HG02938 (cell line): ENCODE measurements around the gene HOXB5.
A peak's percentile ranks its signal among the peaks of the same experiment; 100 is the strongest.

Experiments
- ATAC-seq: cut with Tn5 transposase; IDR thresholded peaks from one replicate; pipeline ENCODE4 v1.9.1; 2021; ENCODE audit warnings: mild to moderate bottlenecking, moderate library complexity; ENCODE audit not compliant: unreplicated experiment

HOXB5 gene

GRCh38 chr17:48592057-48592514, 1.5 kb downstream of the HOXB5 start:
- ATAC-seq = no peak

DNA sequence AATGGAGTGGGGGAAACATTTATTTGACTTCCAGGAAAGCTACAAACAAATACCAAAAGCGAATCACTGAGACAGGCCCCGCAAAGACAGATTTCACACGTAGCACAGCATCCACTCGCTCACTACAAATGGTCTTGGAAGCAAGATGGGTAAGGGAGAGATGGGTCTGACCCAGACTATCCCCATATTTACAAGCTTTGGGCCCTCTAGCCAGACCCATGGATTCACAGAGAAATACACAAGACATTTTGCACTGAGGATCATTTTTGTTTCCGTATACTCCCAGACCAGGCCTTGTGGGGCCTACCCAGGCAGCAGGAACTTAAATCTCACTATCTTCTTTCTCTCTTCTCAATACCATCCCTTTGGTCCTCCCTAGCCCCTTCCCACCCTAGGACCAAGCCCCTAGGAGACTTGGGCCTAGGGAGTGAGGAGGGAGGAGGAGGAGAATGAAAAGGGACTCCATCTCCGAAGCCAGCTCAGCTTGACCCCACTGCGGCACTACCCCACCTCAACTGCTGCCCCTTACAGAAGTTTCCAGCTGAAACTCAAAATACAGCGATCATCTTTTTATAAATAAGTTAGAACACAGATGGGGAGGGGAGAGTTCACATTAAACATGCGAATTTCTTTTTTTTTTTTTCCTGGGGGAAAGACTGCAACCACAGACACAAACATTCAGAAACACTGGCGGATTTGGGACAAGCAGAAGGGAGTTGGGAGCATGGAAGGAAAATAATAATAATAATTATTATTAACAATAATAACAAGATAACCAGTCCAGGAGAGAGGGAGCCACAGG, 2.1 kb downstream of the HOXB5 start:
- no peak for ATAC-seq

DNA sequence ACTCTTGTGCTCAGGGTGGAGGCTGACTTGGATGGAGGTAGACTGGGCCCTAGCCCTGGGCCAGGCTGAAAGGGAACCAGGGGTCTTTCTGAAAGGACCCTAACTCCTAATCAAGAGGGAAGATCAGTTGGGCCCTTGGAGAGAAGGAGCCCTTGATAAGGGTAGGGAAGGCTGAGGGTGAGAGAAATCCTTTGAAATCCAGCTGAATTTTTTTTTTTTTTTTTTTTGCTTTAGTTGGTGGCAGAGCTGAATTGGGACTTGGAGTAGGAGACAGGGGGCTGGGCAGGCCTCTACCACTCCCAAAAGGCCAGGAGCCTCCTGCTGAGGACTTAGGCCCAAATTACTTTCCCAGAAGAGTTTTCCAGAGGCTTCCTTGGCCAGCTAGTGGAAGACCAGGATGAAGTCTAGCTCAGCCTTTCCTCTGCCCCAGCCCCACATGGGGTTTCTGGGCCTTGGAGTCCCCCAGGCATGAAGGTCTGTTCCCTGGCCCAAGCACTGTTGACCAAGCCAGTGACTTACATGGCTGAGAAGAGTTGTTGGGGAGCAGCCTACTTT, 2.9 kb downstream of the HOXB5 start:
- no peak for ATAC-seq

GRCh38 chr17:48589831-48590606, 3.6 kb downstream of the HOXB5 start, which contains the start of gene HOXB3:
HOXB3 (minus strand) TSS chr17:48590241; CDS start chr17:48552474, 37,767 bp downstream.
- no peak for ATAC-seq

DNA sequence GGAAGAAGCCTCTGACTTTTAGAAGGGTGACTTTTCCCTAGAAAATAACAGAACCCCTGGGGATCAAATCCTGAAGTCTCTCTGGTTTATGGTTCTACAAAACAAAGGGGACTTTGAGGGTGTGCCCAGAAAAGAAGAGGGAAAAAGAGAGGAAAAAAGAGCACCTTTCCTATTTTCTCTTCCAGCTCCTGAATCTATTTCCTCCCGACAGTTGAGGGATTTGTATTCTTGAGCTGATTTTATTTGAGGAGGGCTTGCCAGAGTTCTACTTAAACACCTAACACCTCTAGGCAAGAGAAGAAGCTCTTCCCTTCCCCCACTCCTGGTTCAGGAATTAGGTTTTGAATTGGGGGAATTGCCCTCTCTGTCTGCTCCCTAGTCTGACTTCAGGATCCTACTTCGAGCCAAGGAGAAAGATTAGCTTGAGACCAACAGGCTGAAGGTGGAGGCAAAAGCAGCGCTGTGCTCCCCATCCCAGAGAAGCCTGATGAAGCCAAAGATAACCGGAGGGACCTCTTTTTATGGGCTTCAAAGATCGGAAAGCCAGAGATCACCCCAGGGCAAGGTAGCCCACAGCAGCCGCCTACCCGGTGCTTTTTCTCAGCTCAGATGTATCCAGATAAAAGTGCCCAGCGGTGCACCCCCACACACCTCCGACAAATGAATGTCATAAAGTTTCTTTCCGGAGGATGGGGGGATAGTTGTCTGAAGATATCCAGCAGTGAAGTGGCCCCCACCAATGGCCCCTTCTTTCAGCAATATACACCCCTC, 4.3 kb downstream of the HOXB5 start:
- ATAC-seq = no peak

DNA sequence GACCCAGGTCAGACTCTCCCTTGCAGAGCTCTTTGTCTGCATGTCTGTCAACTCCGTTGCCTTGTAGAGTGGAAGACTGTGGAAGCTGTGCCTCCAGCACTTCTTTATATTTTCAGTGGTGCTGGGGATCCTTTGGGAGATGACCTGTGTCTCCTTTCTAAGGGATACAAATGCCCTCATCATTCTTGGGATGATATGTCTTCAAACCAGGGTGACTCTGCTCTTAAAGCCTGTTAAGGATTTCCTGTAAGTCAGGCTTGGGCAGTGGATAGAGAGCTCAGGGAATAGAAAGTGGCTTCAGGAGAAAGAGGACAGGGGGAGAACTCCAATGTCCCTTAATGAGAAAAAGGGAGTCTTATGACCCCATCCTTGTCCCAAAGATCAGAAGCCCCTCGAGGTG, 5.1 kb downstream of the HOXB5 start:
- no peak for ATAC-seq

- ATAC-seq = no peak
These were observed 5.5 kb downstream of the HOXB5 start for GRCh38 chr17:48588074-48588415.

DNA sequence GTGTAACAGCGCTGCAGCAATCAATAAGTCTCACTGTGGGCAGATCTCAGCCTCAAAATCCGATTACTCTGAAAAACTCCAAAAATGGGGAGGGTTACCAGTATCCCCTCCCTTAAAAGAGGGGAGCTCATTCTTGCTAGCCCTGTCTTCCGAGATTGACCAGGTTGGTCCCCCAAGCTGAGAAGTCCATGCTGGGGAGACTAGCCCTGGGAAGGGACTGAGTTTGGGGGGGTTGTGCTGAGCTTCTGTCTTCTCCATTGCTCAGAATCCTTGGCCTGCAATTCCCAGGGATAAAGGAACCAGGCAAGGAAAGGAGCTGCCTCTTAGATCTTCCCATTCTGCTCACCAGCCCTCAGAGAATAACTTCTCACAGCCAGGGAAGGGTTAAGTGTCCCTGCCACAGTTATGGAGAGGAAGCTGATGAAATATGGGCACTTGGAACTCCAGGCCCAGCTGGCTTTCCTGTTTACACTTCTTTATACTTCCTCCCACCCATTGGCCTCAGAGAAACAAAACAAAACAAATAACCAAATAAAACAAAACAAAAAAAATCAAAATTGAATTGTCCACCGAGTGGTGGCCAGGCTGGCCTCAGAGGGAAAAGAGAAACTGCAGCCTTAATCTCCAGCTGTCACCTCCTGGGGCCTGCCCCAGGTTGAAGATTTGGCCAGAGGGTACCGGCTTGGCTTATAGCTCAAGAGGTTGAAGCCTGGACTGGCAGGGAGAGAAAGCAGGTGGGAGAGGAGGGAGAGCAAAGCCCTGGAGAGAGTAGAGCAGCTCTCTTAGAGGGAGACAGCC, 6.1 kb downstream of the HOXB5 start:
- ATAC-seq = no peak

DNA sequence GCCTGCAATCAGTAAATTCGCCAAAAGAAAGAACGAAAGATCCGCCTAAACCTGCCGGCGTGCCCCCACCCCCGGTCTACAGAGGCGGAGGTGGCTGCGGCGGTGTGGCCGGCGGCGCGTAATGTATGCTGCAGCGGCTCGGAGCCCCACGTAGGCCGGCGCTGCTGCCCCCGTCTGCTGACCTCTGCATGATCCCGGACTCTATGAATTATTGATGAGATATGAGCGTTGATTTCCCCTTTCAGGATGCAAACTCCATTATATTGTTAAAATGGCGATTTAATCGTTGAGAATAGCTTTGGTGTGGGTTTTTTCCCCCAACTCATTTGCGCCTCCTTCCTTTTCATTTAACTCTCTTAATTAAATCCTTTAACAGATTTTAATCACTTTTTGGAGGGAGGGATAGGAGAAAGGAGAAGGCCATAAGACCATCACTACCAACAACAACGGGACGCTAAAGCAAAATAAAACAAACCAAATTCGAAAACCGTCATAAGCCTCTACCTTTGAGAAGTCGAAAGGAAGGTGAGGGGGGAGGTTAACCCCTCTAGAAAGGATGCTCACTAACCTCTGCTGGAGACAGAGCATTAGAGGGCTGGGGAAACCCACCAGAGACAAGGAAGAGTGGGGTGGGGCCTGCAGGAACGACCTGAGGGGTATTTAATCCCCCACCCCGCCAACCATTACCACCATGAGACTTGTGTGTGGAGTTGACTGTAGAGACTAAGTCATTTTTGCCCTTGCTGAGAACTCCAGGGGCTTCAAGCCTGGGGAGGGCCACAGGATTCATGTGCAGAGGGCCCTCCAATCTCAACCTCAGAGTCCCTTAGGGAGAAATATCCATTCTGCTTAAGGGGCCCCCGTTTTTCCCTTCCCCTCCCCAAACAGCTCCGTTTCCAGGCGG, 7.0 kb downstream of the HOXB5 start:
- no peak for ATAC-seq

- no peak for ATAC-seq
These were observed 9.3 kb downstream of the HOXB5 start for GRCh38 chr17:48584223-48584741.

DNA sequence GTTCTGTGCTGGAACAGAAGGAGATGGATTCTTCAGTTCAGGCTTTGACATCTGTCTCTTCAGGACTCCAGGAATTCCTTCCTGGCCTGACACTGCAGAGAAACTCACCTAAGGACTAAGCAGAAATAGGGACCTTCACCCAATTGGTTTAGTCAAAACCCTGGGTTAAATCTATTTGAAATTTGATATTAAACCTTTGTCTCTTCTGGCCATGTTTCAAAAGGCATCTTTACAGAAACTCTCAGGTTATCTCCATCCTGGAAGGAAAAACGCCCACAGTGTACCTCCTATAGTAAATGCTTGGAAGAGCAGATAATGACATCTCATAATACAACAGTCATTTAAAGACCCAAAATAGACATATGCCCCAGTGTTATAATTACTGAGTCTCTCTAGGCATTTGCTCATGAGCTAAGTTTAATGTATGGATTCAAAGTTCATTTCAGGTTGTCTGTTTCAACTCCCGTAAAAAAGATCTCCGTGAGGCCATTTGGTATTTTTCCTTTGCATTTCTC, 9.8 kb downstream of the HOXB5 start:
- ATAC-seq = no peak

GRCh38 chr17:48582750-48583069, 10.9 kb downstream of the HOXB5 start:
- no peak for ATAC-seq

- no peak for ATAC-seq
These were observed 13.6 kb downstream of the HOXB5 start for GRCh38 chr17:48579760-48580554.

DNA sequence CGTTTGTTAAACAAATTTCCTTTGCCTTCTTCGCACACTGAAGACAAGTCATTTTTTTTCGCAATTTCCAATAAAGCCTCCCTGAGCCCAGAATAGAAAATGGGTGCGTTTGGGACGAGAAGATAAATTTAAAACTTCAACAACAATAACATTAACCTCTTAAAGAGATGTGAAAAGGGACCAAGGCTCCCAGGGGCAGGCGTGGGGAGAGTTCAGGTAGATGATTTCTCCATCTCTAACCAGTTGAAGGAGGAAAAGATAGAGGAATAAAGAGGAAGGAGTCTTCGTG, 14.2 kb downstream of the HOXB5 start:
- no peak for ATAC-seq

DNA sequence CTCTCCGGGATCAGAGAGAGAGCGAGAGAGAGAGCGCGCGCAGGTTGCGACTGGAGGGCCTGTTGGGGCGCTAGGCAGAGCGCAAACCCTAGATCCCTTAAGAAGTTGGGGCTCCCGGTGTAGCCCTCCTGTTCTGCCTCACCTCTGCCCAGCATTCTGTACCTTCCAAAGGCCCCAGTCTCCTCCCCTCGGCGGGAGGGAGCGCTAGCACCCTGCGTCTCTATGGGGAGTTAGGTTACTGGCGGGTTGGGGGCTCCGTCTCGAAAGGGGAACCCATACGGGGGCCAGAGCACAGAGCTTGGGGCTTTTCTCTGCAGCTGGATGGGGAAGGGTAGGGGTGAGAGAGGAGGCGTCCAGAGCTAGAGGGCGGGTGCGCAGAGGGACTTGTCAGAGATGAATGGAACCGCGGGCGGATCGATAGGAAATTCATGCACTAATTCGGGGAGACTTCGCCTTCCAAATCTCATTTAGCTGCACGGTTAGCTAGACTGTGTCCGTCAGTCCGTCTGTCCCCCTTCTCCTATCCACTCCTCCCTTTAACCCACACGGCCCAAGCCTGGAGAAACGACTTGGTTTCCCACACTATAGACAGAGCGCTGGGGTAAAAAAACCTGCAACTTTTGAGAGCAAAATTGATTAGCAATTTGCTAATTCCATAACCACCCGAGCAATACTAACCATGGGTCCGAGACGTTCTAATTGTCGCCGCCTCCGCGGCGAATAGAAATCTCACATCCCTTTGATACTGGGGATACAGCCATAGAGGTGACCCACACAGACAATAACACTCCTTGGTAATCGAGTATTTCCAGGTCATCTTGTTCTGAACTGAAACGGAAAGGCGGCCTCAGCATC, 14.7 kb downstream of the HOXB5 start:
- ATAC-seq = peak; percentile 13

- ATAC-seq = peak; percentile 53
These were observed 15.5 kb downstream of the HOXB5 start, which contains the start of gene HOXB4 for GRCh38 chr17:48577946-48578615. HOXB4 (minus strand) TSS chr17:48578350; CDS start chr17:48578319, 31 bp downstream.
